SJCRH30 (cell line): ENCODE measurements around the gene ITGA11. TPM values are rescaled to one million over a fixed set of nuclear protein-coding genes. Genes with fewer than 3 reads are reported as not detected.

ENCODE experiments used
- DNase-seq, 2 experiments: peaks; one replicate each; pipeline ENCODE4 v3.0.0-alpha.2; 2015 to 2020
- H3K27ac ChIP-seq: fragments of 250-450 bp; sonication (Bioruptor Pico); 2 replicates; pipeline ENCODE4 v1.5.1; 2020; ENCODE audit warnings: mild to moderate bottlenecking, moderate library complexity
- H3K27me3 ChIP-seq: fragments of 250-450 bp; sonication (Bioruptor Pico); 2 replicates; pipeline ENCODE4 v1.5.1; 2020; ENCODE audit warnings: mild to moderate bottlenecking, moderate library complexity
- H3K36me3 ChIP-seq: fragments of 250-450 bp; sonication (Bioruptor Pico); 2 replicates; pipeline ENCODE4 v1.5.1; 2020; ENCODE audit warnings: mild to moderate bottlenecking, moderate library complexity
- H3K4me1 ChIP-seq: fragments of 250-450 bp; sonication (Bioruptor Pico); 2 replicates; pipeline ENCODE4 v1.5.1; 2020; ENCODE audit warnings: mild to moderate bottlenecking, moderate library complexity
- H3K4me3 ChIP-seq: fragments of 250-450 bp; sonication (Bioruptor Pico); 2 replicates; pipeline ENCODE4 v1.5.1; 2020; ENCODE audit warnings: mild to moderate bottlenecking, moderate library complexity
- H3K9me3 ChIP-seq: fragments of 250-450 bp; sonication (Bioruptor Pico); replicated peaks from 2 replicates; pipeline ENCODE4 v1.5.1; 2020; ENCODE audit warnings: mild to moderate bottlenecking, moderate library complexity
- total RNA-seq: library from RNA; depleted of rRNA; stranded (reverse); fragments of >200 nt; shearing (Covaris generic); gene quantifications from 2 replicates; pipeline ENCODE4 v1.2.3, GENCODE V29; 2014

ITGA11 gene
- total RNA-seq, 1 experiment from 2014 or later = not detected

DNA sequence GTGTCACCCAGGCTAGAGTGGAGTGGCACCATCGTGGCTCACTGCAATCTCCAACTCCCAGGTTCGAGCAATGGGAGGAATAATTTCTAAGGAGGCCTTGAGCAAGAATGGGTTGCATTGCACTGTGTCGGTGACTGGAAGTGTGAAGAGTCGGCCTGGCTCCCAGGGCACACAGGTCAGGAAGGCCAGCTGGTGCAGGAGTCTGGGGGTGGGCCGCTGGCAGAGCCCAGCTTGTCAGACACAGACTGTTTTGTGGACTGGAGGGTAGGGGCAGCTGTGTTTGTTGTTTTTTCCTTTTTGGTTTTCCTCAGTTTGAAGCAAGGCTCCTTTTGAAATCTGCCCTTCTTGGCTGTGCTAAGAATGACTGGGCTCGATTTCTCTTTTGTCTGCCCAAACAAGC is 66.2 kb downstream of the ITGA11 start:
- no peak for DNase-seq
- no peaks in the 10 kb centered on the region for H3K9me3 ChIP-seq
- no peak overlapping the region for H3K4me3 ChIP-seq
- H3K36me3 ChIP-seq = no peaks in the 10 kb centered on the region
- peaks cover 14% of the 10 kb centered on the region for H3K27me3 ChIP-seq
- H3K27ac ChIP-seq = no peak overlapping the region
- H3K4me1 ChIP-seq = no peaks in the 10 kb centered on the region

DNA sequence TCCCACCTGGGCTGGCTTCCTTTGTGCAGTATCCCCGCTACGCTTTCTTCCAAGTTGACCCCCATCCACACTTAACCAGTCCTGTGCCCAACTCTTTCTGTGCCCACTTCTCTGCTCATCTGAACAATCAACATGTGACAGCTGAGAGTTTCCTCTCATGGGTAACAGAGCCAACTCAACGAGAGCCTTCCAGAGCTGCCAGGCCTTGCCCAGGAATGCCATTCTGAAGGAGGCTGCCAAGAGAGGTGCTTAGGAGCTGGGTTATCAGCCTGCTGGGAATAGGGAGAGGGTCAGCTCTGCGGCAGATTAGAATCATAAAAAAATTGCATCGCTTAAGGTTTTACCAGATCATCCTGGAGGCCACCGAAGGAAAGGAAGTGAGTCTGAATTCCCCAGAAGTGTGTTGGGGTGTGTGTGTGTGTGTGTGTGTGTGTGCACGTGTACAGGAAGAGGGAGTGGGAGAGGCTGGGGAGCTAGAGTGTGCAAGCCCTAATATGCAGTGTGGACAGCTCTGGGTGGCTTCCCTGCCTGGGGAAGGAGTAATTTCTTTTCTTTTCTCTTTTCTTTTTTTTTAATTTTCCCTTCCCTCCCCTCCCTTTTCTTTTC is 66.7 kb downstream of the ITGA11 start:
- DNase-seq = no peak
- H3K27me3 ChIP-seq = peaks cover 14% of the 10 kb centered on the region
- no peaks in the 10 kb centered on the region for H3K36me3 ChIP-seq
- no peak overlapping the region for H3K27ac ChIP-seq
- no peak overlapping the region for H3K4me3 ChIP-seq
- no peaks in the 10 kb centered on the region for H3K9me3 ChIP-seq
- H3K4me1 ChIP-seq = no peaks in the 10 kb centered on the region

DNA sequence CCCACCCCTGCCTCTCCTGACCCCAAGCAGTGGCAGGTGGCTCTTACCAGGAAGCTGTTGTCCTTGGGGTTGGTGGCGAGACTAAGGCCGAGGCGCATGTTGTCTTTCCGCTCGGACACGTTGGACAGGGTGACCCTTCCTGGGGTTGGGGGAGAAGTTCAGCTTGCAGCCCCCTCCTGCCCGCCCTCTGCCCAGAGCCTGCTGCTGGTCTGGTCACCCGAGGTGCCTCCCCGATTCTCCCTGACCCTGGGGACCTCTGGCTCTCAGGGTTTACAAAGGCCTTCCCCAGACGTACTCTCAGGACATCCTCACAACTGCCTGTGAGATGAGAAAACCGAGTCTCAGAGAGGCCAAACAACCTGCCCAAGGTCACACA is 67.3 kb downstream of the ITGA11 start:
- no peak for DNase-seq
- Histone ChIP-seq H3K9me3 (no peaks in the 10 kb centered on the region), H3K36me3 (no peaks in the 10 kb centered on the region), H3K4me3 (no peak overlapping the region), H3K27me3 (peaks cover 14% of the 10 kb centered on the region), H3K27ac (no peak overlapping the region), H3K4me1 (no peaks in the 10 kb centered on the region)

- no peak overlapping the region for H3K27ac ChIP-seq
- H3K9me3 ChIP-seq = no peaks in the 10 kb centered on the region
- H3K4me1 ChIP-seq = no peaks in the 10 kb centered on the region
- no peak overlapping the region for H3K4me3 ChIP-seq
- H3K36me3 ChIP-seq = no peaks in the 10 kb centered on the region
- no peak for DNase-seq
- H3K27me3 ChIP-seq = peaks cover 14% of the 10 kb centered on the region
Observed at GRCh38 chr15:68364028-68364659, 67.8 kb downstream of the ITGA11 start.

DNA sequence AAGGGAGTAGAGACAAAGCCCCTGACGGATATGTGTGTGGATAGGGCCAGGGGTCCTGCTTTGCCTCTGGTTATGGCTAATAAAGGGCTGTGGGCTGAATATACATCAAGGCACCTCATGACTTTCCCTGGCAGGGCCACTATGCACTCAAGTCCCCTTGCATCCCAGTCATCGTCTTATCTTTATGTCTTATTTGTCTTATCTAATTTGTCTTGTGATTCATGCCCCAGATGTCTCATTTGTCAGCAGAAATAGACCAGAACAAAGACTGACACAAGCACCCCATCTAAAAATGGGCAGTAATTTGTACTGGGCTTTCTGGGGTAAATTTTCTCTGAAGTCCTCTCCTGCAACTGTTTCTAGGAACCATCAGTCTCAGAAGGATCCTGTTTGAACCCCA is 68.6 kb downstream of the ITGA11 start:
- Histone ChIP-seq H3K27me3 (peaks cover 14% of the 10 kb centered on the region), H3K4me1 (no peaks in the 10 kb centered on the region), H3K4me3 (no peak overlapping the region), H3K9me3 (no peaks in the 10 kb centered on the region), H3K27ac (no peak overlapping the region), H3K36me3 (no peaks in the 10 kb centered on the region)
- DNase-seq = no peak

DNA sequence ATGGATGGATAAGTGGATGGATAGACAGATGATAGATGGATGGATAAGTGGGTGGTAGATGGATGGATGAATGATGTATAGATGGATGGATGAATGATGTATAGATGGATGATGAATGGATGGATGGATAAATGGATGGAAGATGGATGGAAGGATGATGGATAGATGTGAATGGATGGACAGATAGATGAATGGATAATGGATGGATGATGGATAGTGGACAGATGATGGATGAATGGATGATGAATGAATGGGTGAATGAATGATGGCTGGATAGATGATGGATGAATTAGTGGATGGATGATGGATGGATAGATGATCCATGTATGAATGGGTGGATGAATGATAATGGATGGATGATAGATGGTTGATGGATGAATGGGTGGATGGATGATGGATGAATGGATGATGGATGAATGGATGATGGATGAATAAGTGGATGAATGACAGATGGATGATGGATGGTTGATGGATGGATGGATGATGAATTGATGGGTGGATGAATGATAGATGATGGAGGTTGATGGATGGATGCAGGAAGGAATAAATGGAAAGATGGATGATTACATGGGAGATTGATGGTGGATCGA is 69.3 kb downstream of the ITGA11 start:
- no peak for DNase-seq
- Histone ChIP-seq H3K4me3 (no peak overlapping the region), H3K27ac (no peak overlapping the region), H3K4me1 (no peaks in the 10 kb centered on the region), H3K36me3 (no peaks in the 10 kb centered on the region), H3K27me3 (peaks cover 11% of the 10 kb centered on the region), H3K9me3 (no peaks in the 10 kb centered on the region)

DNA sequence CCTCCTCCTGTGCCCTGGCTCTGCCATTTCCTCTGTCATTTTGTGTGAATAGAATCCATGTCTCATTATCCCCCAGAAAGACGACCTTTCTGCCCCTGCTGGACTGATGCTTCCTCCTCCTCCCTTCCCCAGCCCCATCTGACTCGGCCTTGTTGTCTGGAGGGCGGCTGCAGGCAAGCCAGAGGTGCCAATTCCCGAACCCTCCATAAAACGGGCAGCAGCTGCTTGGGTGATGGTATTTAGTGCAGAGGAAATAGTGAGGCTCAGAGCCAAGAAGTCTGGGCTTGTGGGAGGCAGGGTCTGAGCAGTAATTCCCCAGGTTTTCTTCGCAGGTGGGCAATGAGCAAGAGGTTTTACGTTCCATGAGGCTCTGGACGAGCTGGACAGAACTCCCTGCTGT is 71.2 kb downstream of the ITGA11 start:
- H3K4me3 ChIP-seq = no peak overlapping the region
- peaks cover 5% of the 10 kb centered on the region for H3K27me3 ChIP-seq
- no peaks in the 10 kb centered on the region for H3K36me3 ChIP-seq
- H3K27ac ChIP-seq = no peak overlapping the region
- H3K9me3 ChIP-seq = no peaks in the 10 kb centered on the region
- H3K4me1 ChIP-seq = no peaks in the 10 kb centered on the region
- DNase-seq = peak in 1 of 2 experiments; percentile 21

DNA sequence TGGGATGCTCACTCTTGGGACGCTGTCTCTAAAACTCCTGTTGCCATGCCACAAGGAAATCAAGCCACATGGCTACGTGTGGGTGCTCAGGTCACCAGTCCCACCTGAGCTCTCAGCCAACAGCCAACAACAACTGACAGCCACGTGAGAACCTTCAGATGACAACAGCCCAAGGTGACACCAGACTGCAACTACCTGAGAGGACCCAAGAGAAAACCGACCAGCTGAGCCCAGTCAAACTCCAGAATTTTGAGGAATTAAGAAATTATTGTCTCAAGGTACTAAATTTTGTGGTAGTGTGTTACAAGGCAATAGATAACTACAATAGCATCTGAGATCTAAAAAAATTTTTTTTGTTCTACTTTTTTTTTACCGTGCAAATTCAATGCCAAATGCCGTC is 75.2 kb downstream of the ITGA11 start:
- Histone ChIP-seq H3K36me3 (no peaks in the 10 kb centered on the region), H3K27me3 (no peaks in the 10 kb centered on the region), H3K27ac (no peak overlapping the region), H3K4me3 (no peak overlapping the region), H3K9me3 (no peaks in the 10 kb centered on the region), H3K4me1 (no peaks in the 10 kb centered on the region)
- DNase-seq = no peak

DNA sequence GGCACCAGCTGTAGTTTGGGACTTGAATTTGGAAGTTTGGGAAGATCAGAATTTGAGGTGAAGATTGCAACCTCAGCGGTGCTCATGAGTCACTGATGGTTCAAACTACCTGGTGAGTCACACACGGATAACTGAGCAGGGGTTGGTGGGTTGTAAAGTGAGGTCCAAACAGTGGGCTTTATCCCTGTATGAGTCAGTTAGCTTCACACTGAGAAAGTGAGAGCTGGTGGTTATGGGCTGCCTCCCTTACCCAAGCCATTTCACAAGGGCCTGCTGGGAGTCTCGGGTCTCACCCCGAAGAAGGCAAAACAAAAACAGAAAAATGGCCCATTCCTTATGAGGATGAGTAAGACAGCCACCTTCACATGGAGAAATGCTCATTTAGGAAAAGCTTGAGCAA is 77.0 kb downstream of the ITGA11 start:
- no peaks in the 10 kb centered on the region for H3K36me3 ChIP-seq
- no peaks in the 10 kb centered on the region for H3K4me1 ChIP-seq
- no peak for DNase-seq
- no peak overlapping the region for H3K27ac ChIP-seq
- no peak overlapping the region for H3K4me3 ChIP-seq
- H3K27me3 ChIP-seq = no peaks in the 10 kb centered on the region
- no peaks in the 10 kb centered on the region for H3K9me3 ChIP-seq

DNA sequence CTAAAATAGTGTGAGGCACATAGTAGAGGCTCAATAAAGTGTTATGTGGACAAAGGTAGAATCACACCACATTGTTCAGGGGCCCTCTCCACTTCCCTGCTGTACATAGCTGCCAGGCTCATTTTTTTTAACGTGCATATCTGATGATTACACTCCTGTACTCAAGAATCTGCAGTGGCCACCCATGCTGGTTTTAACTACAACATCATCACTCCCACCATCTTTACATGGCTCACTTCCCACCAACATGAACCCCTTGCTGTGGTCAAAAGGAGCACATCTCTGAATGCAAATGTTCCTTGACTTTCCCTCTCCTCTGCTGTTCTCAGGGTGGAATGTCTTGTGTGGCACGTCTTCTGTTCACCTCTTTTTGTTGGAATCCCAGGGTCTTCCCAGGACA is 77.7 kb downstream of the ITGA11 start:
- no peak overlapping the region for H3K4me3 ChIP-seq
- no peaks in the 10 kb centered on the region for H3K4me1 ChIP-seq
- no peak for DNase-seq
- H3K36me3 ChIP-seq = no peaks in the 10 kb centered on the region
- no peak overlapping the region for H3K27ac ChIP-seq
- no peaks in the 10 kb centered on the region for H3K27me3 ChIP-seq
- H3K9me3 ChIP-seq = no peaks in the 10 kb centered on the region

DNA sequence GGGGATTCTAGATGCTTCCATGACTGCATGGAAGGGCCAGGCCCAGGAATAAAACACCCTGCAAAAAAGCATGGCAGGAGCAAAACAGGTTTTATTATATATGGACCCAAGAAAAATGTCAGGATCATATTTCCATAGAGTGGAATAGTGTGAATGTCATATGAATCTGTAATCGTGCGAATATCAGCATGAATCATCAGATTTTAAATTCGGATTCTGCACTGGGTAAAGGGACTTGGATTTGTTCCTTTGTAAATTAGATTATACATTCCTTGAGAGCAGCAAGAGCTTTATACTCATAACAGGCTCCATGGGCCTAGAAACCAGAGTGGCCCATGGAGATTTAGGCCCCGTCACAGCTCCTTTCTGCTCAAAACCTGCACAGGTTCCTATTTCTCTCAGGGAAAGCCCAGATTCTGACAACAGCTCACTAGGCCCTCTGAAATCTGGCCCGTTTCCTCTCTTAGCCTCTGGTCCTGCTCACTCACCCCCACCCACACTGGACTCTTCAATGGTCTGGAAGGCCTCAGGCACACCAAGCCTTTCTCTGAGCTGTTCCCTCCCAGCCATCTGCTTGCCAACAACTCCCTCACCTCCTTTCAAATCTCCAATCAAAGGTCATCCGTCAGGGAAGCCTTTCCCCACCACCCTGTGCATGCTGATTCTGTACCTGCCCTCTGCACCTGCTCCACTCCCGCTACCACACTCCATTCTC is 78.4 kb downstream of the ITGA11 start:
- no peaks in the 10 kb centered on the region for H3K36me3 ChIP-seq
- H3K27ac ChIP-seq = no peak overlapping the region

GRCh38 chr15:68352401-68353062 is 79.4 kb downstream of the ITGA11 start:
- Histone ChIP-seq H3K4me3 (no peak overlapping the region), H3K4me1 (peaks cover 6% of the 10 kb centered on the region; the same call in 1 of the 2 replicates), H3K27ac (no peak overlapping the region), H3K9me3 (no peaks in the 10 kb centered on the region), H3K27me3 (no peaks in the 10 kb centered on the region), H3K36me3 (no peaks in the 10 kb centered on the region)
- no peak for DNase-seq

More for the DNA sequence above, 78.4 kb downstream of the ITGA11 start:
- H3K9me3 ChIP-seq = no peaks in the 10 kb centered on the region
- no peaks in the 10 kb centered on the region for H3K4me1 ChIP-seq
- H3K4me3 ChIP-seq = no peak overlapping the region
- DNase-seq = no peak
- H3K27me3 ChIP-seq = no peaks in the 10 kb centered on the region

DNA sequence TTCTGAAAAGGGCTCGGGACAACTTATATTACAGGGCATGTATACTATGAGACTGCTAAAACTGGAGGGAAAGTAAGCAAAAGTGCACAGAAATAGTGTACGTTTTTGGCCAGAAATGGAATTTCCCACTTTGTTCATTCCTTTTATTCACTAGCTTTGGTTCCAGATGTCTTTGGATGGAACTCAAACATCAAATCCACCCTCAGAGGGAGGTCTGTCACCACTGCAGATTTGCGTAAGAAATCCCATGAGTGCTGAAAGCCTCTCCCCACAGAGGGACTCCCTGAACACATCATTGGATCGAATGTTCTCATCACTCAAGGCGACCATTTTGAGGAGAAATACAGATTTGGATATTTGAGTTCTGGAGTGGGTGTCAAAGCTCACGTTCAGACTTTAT is 82.8 kb downstream of the ITGA11 start:
- Histone ChIP-seq H3K27ac (no peak overlapping the region), H3K4me1 (peaks cover 8% of the 10 kb centered on the region; the same call in 1 of the 2 replicates), H3K4me3 (no peak overlapping the region), H3K36me3 (no peaks in the 10 kb centered on the region), H3K9me3 (no peaks in the 10 kb centered on the region), H3K27me3 (no peaks in the 10 kb centered on the region)
- no peak for DNase-seq

- Histone ChIP-seq H3K27me3 (no peaks in the 10 kb centered on the region; the same call in 1 of the 2 replicates), H3K4me3 (no peak overlapping the region), H3K4me1 (peaks cover 8% of the 10 kb centered on the region; the same call in 1 of the 2 replicates), H3K27ac (no peak overlapping the region), H3K9me3 (no peaks in the 10 kb centered on the region), H3K36me3 (no peaks in the 10 kb centered on the region)
- DNase-seq = no peak
Observed at GRCh38 chr15:68348606-68349005, 83.4 kb downstream of the ITGA11 start.

GRCh38 chr15:68348081-68348480 is 83.9 kb downstream of the ITGA11 start:
- H3K4me1 ChIP-seq = peaks cover 8% of the 10 kb centered on the region; the same call in 1 of the 2 replicates
- H3K36me3 ChIP-seq = no peaks in the 10 kb centered on the region
- no peak overlapping the region for H3K27ac ChIP-seq
- H3K4me3 ChIP-seq = no peak overlapping the region
- H3K27me3 ChIP-seq = peaks cover 5% of the 10 kb centered on the region
- no peaks in the 10 kb centered on the region for H3K9me3 ChIP-seq
- DNase-seq = no peak
